Kidney epithelial cell (primary cell): Measurements from ENCODE around the gene KRTAP5-8. TPM values are rescaled to one million over a fixed set of nuclear protein-coding genes. Genes with fewer than 3 reads are reported as not detected.
"Not testable (repeated sequence)": the region's sequence is repeated elsewhere in the genome, so short reads cannot be mapped to it uniquely, and the experiment has no call there.

Experiments used
- DNase-seq: peaks from one replicate; pipeline ENCODE4 v3.0.0-alpha.2; 2010; ENCODE audit warnings: low read depth
- H3K27me3 ChIP-seq: 2 replicates; pipeline ENCODE4 v1.6.0; 2011; ENCODE audit warnings: low read length; ENCODE audit not compliant: control insufficient read depth, insufficient read depth
- H3K36me3 ChIP-seq: 2 replicates; pipeline ENCODE4 v1.5.1; 2011; ENCODE audit warnings: low read length; ENCODE audit not compliant: control insufficient read depth, insufficient read depth
- H3K4me3 ChIP-seq: 2 replicates; pipeline ENCODE4 v1.5.1; 2011; ENCODE audit warnings: low read depth, mild to moderate bottlenecking, control low read depth, low read length
- total RNA-seq: library from RNA; depleted of rRNA; stranded (reverse); fragments of >200 nt; gene quantifications from 2 replicates; pipeline ENCODE4 v1.2.3, GENCODE V29; 2015
- TF ChIP-seq, protein P1 (sequence below): IDR thresholded peaks from 2 replicates; pipeline ENCODE4 v1.5.1; 2011; ENCODE audit warnings: mild to moderate bottlenecking, moderate library complexity, low read length, control low read depth, inconsistent platforms; ENCODE audit not compliant: insufficient read depth, poor library complexity, severe bottlenecking

The KRTAP5-8 gene
- total RNA-seq, 1 donor from 2014 or later = not detected

DNA sequence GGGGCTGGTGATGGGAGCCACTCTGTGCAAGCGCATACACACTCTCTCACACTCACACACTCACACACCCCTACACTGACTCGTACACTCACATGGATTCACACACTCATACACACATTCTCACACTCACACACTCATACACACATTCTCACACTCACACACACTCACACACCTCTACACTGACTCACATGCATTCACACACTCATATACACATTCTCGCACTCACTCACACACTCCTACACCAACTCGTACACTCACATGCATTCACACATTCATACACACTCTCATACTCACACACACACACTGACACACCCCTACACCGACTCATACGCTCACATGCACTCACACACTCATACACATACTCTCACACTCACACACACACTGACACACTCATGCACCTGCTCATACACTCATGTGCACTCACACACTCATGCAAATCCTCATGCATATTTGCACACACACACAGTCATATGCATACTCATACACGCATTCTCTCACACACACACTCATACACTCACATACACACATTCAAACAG, 39.7 kb downstream of the KRTAP5-8 start:
- Histone ChIP-seq H3K4me3 (no peak overlapping the region), H3K36me3 (no peaks in the 10 kb centered on the region), H3K27me3 (peaks cover 10% of the 10 kb centered on the region)
- TF ChIP-seq, protein P1, sequence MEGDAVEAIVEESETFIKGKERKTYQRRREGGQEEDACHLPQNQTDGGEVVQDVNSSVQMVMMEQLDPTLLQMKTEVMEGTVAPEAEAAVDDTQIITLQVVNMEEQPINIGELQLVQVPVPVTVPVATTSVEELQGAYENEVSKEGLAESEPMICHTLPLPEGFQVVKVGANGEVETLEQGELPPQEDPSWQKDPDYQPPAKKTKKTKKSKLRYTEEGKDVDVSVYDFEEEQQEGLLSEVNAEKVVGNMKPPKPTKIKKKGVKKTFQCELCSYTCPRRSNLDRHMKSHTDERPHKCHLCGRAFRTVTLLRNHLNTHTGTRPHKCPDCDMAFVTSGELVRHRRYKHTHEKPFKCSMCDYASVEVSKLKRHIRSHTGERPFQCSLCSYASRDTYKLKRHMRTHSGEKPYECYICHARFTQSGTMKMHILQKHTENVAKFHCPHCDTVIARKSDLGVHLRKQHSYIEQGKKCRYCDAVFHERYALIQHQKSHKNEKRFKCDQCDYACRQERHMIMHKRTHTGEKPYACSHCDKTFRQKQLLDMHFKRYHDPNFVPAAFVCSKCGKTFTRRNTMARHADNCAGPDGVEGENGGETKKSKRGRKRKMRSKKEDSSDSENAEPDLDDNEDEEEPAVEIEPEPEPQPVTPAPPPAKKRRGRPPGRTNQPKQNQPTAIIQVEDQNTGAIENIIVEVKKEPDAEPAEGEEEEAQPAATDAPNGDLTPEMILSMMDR = no peak
- no peak for DNase-seq

DNA sequence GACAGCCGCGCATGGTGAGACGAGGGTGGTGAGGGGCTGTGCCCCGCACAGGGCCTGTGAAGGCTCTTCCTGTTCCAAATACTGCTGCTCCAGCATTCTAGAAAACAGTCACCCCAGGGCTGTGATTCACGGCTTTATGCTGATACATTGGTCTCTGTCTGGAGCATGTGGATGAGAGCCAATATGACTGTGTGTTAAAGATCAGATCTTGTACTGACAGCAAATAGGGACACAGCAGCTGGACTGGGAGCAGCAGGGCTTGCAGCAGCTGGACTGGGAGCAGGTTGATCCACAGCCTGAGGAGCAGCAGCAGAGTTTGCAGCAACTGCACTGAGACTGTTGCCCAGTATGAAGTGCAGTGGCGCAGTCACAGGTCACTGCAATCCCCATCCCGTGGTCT, 41.7 kb downstream of the KRTAP5-8 start:
- DNase-seq, H3K36me3 ChIP-seq, H3K27me3 ChIP-seq, H3K4me3 ChIP-seq: not testable (repeated sequence)

DNA sequence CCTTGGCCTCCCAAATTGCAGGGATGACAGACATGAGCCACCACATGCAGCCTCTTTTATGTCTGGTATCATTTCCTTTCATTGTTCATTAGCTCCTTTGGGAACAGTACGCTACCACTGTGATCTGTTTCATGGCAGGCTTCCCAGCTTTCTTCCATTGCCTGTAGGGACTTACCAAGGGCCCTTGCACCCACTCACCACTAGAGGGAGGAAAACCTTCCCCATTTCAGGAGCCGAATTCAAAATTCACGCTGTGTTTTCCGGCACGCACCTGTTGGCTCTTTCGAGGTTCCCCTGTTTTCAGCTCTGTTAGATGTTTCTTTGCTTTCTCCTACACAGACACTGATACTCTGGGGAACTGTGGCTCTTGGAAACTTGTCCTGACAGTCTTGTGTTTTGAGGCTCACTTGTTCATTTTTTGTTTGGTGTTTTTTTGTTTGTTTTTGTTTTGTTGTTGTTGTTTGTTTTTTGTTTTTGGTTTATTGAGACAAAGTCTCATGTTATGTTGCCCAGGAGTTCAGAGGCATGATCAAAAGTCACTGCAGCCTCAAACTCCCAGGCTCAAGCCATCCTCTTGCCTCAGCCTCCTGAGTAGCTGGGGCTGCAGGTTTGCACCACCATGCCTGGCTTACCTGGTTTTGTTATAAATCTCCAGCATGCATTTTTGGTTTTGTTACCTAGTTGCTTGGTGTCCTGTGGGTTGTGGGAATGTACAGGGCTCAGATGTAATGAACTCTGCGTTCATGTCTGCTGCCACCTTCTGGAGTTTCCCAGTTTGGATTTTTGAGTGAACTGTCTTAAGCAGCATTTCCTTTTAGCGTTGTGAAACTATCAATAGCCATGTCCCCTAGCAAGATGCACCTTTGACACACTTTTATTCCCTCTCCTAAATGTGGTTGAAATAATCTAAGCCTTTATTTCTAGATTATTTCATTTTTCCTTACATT, 42.5 kb downstream of the KRTAP5-8 start:
- TF ChIP-seq, protein P1 = peak; percentile 90
- DNase-seq = no peak
- Histone ChIP-seq H3K4me3 (no peak overlapping the region), H3K27me3 (peaks cover 9% of the 10 kb centered on the region), H3K36me3 (no peaks in the 10 kb centered on the region)

DNA sequence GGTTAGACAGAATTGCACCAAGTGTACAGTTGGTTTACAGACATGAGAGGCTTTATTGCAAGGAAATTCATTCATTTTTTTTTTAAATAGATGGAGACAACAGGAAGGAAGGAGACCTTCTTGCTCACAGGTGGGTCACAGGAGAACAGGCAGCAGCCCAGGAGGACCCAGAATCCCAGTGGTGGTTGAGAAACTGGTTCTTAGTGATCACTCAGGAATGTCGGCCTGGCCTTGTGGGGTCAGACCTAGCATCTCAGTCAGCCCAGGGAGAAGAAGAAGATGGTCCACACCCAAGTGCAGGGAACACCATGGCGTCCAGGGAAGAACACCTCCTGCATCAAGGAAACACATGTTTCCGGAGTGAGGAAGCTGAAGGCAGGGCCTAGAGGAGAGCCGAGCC, 44.0 kb downstream of the KRTAP5-8 start:
- H3K4me3 ChIP-seq = no peak overlapping the region
- H3K36me3 ChIP-seq = no peaks in the 10 kb centered on the region
- peaks cover 8% of the 10 kb centered on the region for H3K27me3 ChIP-seq
- DNase-seq = no peak
- TF ChIP-seq, protein P1 = no peak

DNA sequence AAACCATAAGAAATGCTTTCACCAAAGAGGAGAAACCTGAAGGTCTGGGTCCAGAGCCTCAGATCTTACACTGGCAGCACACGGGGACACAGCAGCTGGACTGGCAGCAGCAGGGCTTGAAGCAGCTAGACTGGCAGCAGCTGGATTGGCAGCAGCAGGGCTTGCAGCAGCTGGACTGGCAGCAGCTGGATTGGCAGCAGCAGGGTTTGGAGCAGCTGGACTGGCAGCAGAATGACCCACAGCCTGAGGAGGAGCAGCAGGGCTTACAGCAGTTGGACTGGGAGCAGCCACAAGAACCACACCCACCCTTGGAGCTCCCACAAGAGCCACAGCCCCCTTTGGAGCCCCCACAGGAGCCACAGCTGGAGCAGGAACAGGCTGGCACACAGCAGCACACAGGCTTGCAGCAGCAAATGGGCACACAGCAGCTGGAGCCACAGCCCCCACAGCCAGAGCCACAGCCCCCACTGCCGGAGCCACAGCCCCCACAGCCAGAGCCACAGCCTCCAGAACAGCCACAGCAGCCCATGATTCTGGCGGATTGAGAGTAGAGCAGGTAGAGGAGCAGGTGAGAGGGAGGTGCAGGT, 44.6 kb downstream of the KRTAP5-8 start, which contains the start of gene KRTAP5-11:
TSS of gene KRTAP5-11 (minus strand) at position 567 of the 587 bp plus-strand sequence. CDS start at position 529, 38 bp downstream.
- Histone ChIP-seq H3K36me3 (no peaks in the 10 kb centered on the region), H3K4me3 (no peak within 1 kb of the TSS), H3K27me3 (peaks cover 8% of the 10 kb centered on the region)
- TF ChIP-seq, protein P1 = no peak
- no peak for DNase-seq

DNA sequence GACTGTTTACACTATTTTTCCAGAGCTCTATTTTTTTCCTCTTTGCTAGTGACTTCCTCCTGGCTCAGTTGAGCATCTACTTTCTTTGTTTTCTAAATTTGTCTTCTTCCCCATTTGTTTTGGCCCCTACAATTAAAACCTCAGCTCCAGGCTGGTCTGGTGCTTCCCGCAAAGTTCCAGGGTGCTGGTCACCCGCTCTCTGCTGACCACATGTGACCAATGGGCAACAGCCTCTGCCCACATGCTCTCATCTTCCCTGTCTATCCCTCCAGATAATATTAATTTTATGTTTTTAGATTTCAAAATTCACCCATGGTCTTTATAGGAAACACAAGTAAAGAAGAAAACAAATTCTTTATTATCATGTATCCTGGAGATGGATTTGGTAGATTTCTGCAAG, 45.1 kb downstream of the KRTAP5-8 start:
- not testable (repeated sequence) for H3K4me3 ChIP-seq

DNA sequence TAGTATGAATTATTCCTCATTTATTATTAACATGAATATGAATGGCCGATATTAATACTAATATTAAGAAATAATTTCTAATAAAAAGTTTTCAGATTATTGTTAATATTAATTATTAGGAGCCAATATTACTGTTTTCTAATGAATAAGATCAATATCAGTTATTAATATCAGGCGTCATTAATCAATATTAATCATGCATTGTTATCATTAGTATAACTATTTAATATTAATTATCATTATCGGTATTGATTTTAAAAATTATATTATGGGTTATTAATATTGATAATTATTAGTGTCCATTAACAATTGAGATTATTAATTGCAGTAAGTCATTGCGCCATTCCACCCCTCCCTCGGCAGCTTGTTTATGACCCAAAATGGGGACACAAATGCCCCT, 47.8 kb downstream of the KRTAP5-8 start:
- DNase-seq, H3K36me3 ChIP-seq, H3K27me3 ChIP-seq, H3K4me3 ChIP-seq: not testable (repeated sequence)

More for the DNA sequence above, 45.1 kb downstream of the KRTAP5-8 start:
- DNase-seq, H3K36me3 ChIP-seq, H3K27me3 ChIP-seq: not testable (repeated sequence)

DNA sequence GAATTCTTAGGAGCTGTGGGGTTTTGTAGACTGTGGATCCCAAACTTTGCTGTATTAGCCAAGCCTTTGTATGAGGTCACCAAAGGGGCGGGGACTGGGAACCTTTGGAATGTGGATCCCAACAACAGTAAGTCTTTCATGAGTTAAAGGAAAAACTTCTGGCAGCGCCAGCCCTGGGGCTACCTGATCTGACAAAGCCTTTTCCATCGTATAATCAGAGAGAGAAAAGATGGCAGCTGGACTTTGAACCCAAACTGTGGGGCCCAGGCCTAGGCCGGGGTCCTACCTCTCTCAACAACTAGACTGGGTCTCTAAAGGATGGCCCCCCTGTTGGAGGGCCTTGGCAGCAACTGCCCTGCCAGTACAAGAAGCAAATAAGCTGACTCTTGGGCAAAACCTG, 50.5 kb downstream of the KRTAP5-8 start:
- not testable (repeated sequence) for H3K27me3 ChIP-seq, DNase-seq, H3K36me3 ChIP-seq, H3K4me3 ChIP-seq
